Thoracic aorta (tissue), 2 donors: ENCODE measurements around the gene TRPM4. TPM values are rescaled to one million over a fixed set of nuclear protein-coding genes. Genes with fewer than 3 reads are reported as not detected.

ENCODE experiments used
- ATAC-seq: fragments of 150-250 bp; one replicate; pipeline ENCODE4 v1.8.0; 2017; ENCODE audit warnings: low read depth; ENCODE audit not compliant: insufficient number of reproducible peaks, low FRiP score
- DNase-seq: peaks from one replicate; pipeline ENCODE4 v3.0.0-alpha.2; 2020; ENCODE audit warnings: low spot score
- H3K27ac ChIP-seq, 2 donors: fragments of 200-600 bp; sonication (generic); 1 replicate in 1 of 2; 2 replicates in 1 of 2; pipeline ENCODE4 v1.5.1; 2016; ENCODE audit warnings: mild to moderate bottlenecking in 2 of 2, moderate library complexity in 2 of 2
- H3K27me3 ChIP-seq: fragments of 200-600 bp; sonication (generic); replicated peaks from 2 replicates; pipeline ENCODE4 v1.6.0; 2016; ENCODE audit warnings: mild to moderate bottlenecking; ENCODE audit not compliant: insufficient read depth
- H3K36me3 ChIP-seq: fragments of 200-600 bp; sonication (generic); one replicate; pipeline ENCODE4 v1.5.1; 2016
- H3K4me1 ChIP-seq, 2 donors: fragments of 200-600 bp; sonication (generic); 1 replicate in 1 of 2; 2 replicates in 1 of 2; pipeline versions ENCODE4 v1.5.1 to v1.6.0; 2016; ENCODE audit warnings: low read depth in 2 of 2, mild to moderate bottlenecking in 1 of 2; ENCODE audit not compliant: control insufficient read depth in 1 of 2
- H3K4me3 ChIP-seq: fragments of 200-600 bp; sonication (generic); 2 replicates; pipeline ENCODE4 v1.5.1; 2016; ENCODE audit warnings: mild to moderate bottlenecking
- H3K9me3 ChIP-seq: fragments of 200-600 bp; sonication (generic); 2 replicates; pipeline ENCODE4 v1.5.1; 2016
- CTCF ChIP-seq: fragments of 200-600 bp; sonication (generic); IDR thresholded peaks from one replicate; pipeline ENCODE4 v1.5.1; 2019; ENCODE audit warnings: antibody characterized with exemption
- total RNA-seq, 2 donors: library from RNA; depleted of rRNA; stranded (reverse); fragments of >200 nt; gene quantifications; one replicate each; pipeline versions ENCODE4 v1.1.0 to v1.2.3, GENCODE V29; 2016

Gene TRPM4
- total RNA-seq, 2 donors from 2014 or later: 48.3 to 65.9 TPM

GRCh38 chr19:49210108-49210900, 52.7 kb downstream of the TRPM4 start:
- H3K9me3 ChIP-seq: no peaks in the 10 kb centered on the region
- no peak for TF ChIP-seq CTCF
- H3K27me3 ChIP-seq: no peaks in the 10 kb centered on the region
- no peaks in the 10 kb centered on the region for H3K4me1 ChIP-seq
- no peak for DNase-seq
- no peak overlapping the region for H3K4me3 ChIP-seq
- H3K27ac ChIP-seq: no peak overlapping the region
- H3K36me3 ChIP-seq: peaks cover 12% of the 10 kb centered on the region
- no peak for ATAC-seq

GRCh38 chr19:49210901-49211451, 53.4 kb downstream of the TRPM4 start:
- ATAC-seq (no peak), DNase-seq (no peak)
- Histone ChIP-seq H3K27ac (no peak overlapping the region), H3K36me3 (peaks cover 12% of the 10 kb centered on the region), H3K27me3 (no peaks in the 10 kb centered on the region), H3K9me3 (no peaks in the 10 kb centered on the region), H3K4me1 (no peaks in the 10 kb centered on the region), H3K4me3 (no peak overlapping the region)
- TF ChIP-seq CTCF: no peak

- H3K27ac ChIP-seq: no peak overlapping the region
- ATAC-seq (no peak), DNase-seq (no peak)
- no peak for TF ChIP-seq CTCF
- H3K4me3 ChIP-seq: no peak overlapping the region
- H3K27me3 ChIP-seq: no peaks in the 10 kb centered on the region
- no peaks in the 10 kb centered on the region for H3K9me3 ChIP-seq
- H3K36me3 ChIP-seq: peaks cover 12% of the 10 kb centered on the region
- no peaks in the 10 kb centered on the region for H3K4me1 ChIP-seq
Observed at GRCh38 chr19:49212016-49212701, 54.6 kb downstream of the TRPM4 start.

GRCh38 chr19:49213791-49214190, 56.2 kb downstream of the TRPM4 start:
- Histone ChIP-seq H3K27me3 (no peaks in the 10 kb centered on the region), H3K9me3 (no peaks in the 10 kb centered on the region), H3K36me3 (peaks cover 12% of the 10 kb centered on the region), H3K4me3 (no peak overlapping the region), H3K4me1 (no peaks in the 10 kb centered on the region), H3K27ac (no peak overlapping the region)
- no peak for ATAC-seq
- TF ChIP-seq CTCF: no peak
- DNase-seq: no peak

GRCh38 chr19:49214701-49215100, 57.1 kb downstream of the TRPM4 start:
- ATAC-seq: no peak
- H3K9me3 ChIP-seq: no peaks in the 10 kb centered on the region
- H3K4me3 ChIP-seq: no peak overlapping the region
- H3K4me1 ChIP-seq: no peaks in the 10 kb centered on the region
- H3K27me3 ChIP-seq: no peaks in the 10 kb centered on the region
- no peak for TF ChIP-seq CTCF
- H3K27ac ChIP-seq: no peak overlapping the region
- DNase-seq: no peak
- H3K36me3 ChIP-seq: peaks cover 12% of the 10 kb centered on the region
